ENCODE results near the gene G3BP1. TPM values are rescaled to one million over a fixed set of nuclear protein-coding genes. Genes with fewer than 3 reads are reported as not detected.

The G3BP1 gene
- total and polyA plus RNA-seq, 8 donors: 7.8 to 94.8 (median 59.1) TPM

DNA sequence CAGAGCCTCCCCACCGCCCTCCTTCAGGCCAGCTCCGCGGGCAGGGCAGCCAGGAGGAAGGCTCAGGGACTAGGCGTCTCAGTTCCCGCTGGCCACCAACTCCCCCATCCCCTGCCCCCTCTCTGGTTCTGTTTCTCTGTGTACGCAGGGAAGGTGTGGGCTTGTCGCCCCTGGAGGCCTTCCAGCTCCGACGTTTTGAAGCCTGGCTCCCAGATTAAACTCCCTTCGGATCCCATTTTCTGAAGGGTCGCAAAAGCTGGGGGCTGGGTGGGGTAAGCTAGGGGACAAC lies 13.7 kb upstream of the G3BP1 start:
- ATAC-seq (peak; percentile 42 to 64 (median 58)), DNase-seq (peak in 2 of 6 donors; percentile 50 to 64), FAIRE-seq (no peak)
- H3K27me3 ChIP-seq: no peaks in the 10 kb centered on the region
- H3K36me3 ChIP-seq: no peaks in the 10 kb centered on the region
- H3K4me3 ChIP-seq: peak overlapping the region; percentile 50 to 89 (median 66)
- no peaks in the 10 kb centered on the region for H3K9me3 ChIP-seq
- peak overlapping the region in 2 of 4 donors; percentile 50 to 71 for H3K27ac ChIP-seq
- intact Hi-C loops (cut with DNase I): no loop called here
- peaks cover 0 to 16% (median 4%) of the 10 kb centered on the region in 3 donors for H3K4me1 ChIP-seq
- TF ChIP-seq, protein P1, sequence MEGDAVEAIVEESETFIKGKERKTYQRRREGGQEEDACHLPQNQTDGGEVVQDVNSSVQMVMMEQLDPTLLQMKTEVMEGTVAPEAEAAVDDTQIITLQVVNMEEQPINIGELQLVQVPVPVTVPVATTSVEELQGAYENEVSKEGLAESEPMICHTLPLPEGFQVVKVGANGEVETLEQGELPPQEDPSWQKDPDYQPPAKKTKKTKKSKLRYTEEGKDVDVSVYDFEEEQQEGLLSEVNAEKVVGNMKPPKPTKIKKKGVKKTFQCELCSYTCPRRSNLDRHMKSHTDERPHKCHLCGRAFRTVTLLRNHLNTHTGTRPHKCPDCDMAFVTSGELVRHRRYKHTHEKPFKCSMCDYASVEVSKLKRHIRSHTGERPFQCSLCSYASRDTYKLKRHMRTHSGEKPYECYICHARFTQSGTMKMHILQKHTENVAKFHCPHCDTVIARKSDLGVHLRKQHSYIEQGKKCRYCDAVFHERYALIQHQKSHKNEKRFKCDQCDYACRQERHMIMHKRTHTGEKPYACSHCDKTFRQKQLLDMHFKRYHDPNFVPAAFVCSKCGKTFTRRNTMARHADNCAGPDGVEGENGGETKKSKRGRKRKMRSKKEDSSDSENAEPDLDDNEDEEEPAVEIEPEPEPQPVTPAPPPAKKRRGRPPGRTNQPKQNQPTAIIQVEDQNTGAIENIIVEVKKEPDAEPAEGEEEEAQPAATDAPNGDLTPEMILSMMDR (IDR thresholded peaks at IDR 0.05): no peak
- 0% methylated on average over 11 of the region's 11 CpGs for WGBS, 2 donors

DNA sequence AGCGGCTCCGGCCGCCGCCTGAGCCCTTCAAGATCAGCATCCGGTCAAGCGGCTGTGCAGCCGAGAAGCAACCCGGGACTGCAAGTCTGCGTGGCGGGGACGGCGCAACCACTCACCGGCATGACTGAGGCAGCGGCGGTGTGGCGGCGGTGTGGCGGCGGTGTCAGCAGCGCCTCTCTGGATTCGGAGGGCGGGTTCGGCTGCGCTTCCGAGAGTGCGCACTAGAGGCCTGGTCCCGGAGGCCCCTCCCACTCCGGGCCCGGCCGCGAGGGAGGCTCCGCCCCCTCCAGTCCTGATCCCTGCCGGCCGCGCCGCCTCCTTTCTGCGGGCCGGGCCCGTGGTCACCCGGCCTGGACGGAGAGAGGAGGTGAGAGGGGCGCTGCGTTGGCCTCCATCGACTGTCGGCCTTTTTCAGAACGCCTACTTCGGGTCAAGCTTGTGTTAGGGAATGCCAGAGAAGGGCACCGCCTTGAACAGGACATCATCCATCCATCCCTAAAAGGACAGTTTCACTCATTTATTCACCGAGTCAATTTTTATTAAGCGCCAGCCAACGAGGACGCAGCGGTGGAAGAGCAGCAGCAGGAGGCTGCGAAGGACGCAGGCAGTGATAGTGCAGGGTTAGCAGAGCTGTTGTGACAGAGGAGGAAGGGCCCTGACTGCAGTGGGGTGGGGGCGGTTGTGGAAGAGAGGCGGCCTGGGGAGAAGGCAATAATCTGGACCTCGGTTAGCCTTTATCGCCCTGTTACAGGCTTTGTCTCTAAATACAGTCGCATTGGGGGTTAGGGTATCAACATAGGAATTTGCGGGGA lies 13.1 kb upstream of the G3BP1 start, which contains the start of gene ATOX1:
TSS of gene ATOX1 (minus strand) at position 202 of the 812 bp plus-strand sequence. CDS start at position 122, 80 bp downstream.
- intact Hi-C loops (cut with DNase I): no loop called here
- Histone ChIP-seq H3K4me3 (peak within 1 kb of the TSS; percentile 50 to 89 (median 66)), H3K27ac (peak within 1 kb of the TSS; percentile 8 to 71 (median 34)), H3K36me3 (no peaks in the 10 kb centered on the region), H3K9me3 (no peaks in the 10 kb centered on the region), H3K4me1 (peaks cover 0 to 16% (median 4%) of the 10 kb centered on the region in 3 donors), H3K27me3 (no peaks in the 10 kb centered on the region)
- ATAC-seq: peak; percentile 99 to 100 (median 100)
- peak; percentile 87 to 97 (median 94) for DNase-seq
- FAIRE-seq: no peak
- TF ChIP-seq, protein P1 (IDR thresholded peaks at IDR 0.05): peak in 2 of 4 donors; percentile 10 to 34
- WGBS, 2 donors: 6 to 7% methylated on average over 56 to 61 of the region's 61 CpGs

DNA sequence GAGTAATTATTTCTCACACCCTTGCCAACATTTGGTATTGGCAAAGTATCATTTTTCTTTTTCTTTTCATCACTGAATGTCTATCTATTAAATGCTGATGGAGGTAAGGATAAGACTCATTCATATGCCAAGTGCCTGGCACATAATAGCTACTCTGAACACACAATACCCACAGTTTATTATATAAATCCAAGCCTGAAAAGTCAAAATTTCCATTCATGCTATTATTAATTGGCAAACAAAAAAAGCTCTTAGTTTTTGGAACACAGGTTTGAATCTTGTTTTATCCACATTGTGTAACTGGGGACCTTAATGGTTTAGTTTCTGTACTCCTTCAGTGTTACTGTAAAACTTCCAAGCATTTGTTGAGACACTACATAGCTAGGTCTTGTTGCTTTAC lies 7.0 kb upstream of the G3BP1 start:
- H3K9me3 ChIP-seq: no peaks in the 10 kb centered on the region
- no peaks in the 10 kb centered on the region for H3K4me1 ChIP-seq
- intact Hi-C loops (cut with DNase I): no loop called here
- no peak for FAIRE-seq
- H3K27me3 ChIP-seq: no peaks in the 10 kb centered on the region
- no peaks in the 10 kb centered on the region for H3K36me3 ChIP-seq
- DNase-seq: no peak
- no peak for ATAC-seq
- H3K4me3 ChIP-seq: no peak overlapping the region
- TF ChIP-seq, protein P1 (IDR thresholded peaks at IDR 0.05): no peak
- H3K27ac ChIP-seq: no peak overlapping the region

DNA sequence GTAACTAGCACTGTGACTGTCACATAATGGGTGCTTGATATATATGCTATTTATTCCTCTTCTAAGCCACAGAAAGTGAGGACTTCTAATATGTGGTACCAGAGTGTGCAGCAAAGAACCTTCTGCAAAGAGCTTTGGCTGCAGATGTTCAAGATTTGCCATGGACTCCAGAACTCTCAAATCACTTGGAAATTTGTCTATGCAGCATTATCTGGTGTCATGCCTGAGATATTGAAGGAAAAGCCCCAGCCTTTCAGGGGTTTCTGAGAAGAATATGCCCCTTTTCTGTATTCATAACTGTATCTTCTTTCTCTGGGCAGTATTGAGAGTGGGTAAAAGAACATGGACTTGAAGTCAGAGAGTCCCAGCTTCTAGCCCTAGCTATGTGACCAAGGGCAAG lies 4.8 kb upstream of the G3BP1 start:
- H3K36me3 ChIP-seq: no peaks in the 10 kb centered on the region
- no peak overlapping the region for H3K4me3 ChIP-seq
- H3K27ac ChIP-seq: no peak overlapping the region
- H3K4me1 ChIP-seq: no peaks in the 10 kb centered on the region
- no peak for FAIRE-seq
- TF ChIP-seq, protein P1 (IDR thresholded peaks at IDR 0.05): no peak
- intact Hi-C loops (cut with DNase I): no loop called here
- H3K27me3 ChIP-seq: no peaks in the 10 kb centered on the region
- ATAC-seq: no peak
- no peak for DNase-seq
- H3K9me3 ChIP-seq: no peaks in the 10 kb centered on the region

Data from pancreas (tissue), 10 donors.